ENCODE results near the gene UFD1.

The UFD1 gene

GRCh38 chr22:19448739-19449421 is 30.1 kb downstream of the UFD1 start:
- no peak for TF ChIP-seq SIN3A (IDR thresholded peaks at IDR 0.05; ENCODE audit: borderline replicate concordance, insufficient read depth, low read length)
- no peak for TF ChIP-seq REST (IDR thresholded peaks at IDR 0.05; ENCODE audit: insufficient read depth in 1 of 2, low read depth in 2 of 2, low read length in 2 of 2)
- TF ChIP-seq FOXP2 (optimal IDR thresholded peaks at IDR 0.05; ENCODE audit: borderline replicate concordance, extremely low read depth, extremely low read length, insufficient read depth): no peak
- TF ChIP-seq TAF1 (IDR thresholded peaks at IDR 0.05; ENCODE audit: borderline replicate concordance, insufficient read depth, low read length): no peak
- no peak for TF ChIP-seq POLR2AphosphoS5 (IDR thresholded peaks at IDR 0.05; ENCODE audit: low read depth, low read length)

- no peak for TF ChIP-seq SIN3A (IDR thresholded peaks at IDR 0.05; ENCODE audit: borderline replicate concordance, insufficient read depth, low read length)
- no peak for TF ChIP-seq TAF1 (IDR thresholded peaks at IDR 0.05; ENCODE audit: borderline replicate concordance, insufficient read depth, low read length)
- no peak for TF ChIP-seq REST (IDR thresholded peaks at IDR 0.05; ENCODE audit: insufficient read depth in 1 of 2, low read depth in 2 of 2, low read length in 2 of 2)
- TF ChIP-seq FOXP2 (optimal IDR thresholded peaks at IDR 0.05; ENCODE audit: borderline replicate concordance, extremely low read depth, extremely low read length, insufficient read depth): no peak
- no peak for TF ChIP-seq POLR2AphosphoS5 (IDR thresholded peaks at IDR 0.05; ENCODE audit: low read depth, low read length)
These were observed 30.9 kb downstream of the UFD1 start for GRCh38 chr22:19448076-19448607.

- no peak for TF ChIP-seq REST (IDR thresholded peaks at IDR 0.05; ENCODE audit: insufficient read depth in 1 of 2, low read depth in 2 of 2, low read length in 2 of 2)
- peak; percentile 12 for TF ChIP-seq FOXP2 (optimal IDR thresholded peaks at IDR 0.05; ENCODE audit: borderline replicate concordance, extremely low read depth, extremely low read length, insufficient read depth)
- peak; percentile 80 for TF ChIP-seq TAF1 (IDR thresholded peaks at IDR 0.05; ENCODE audit: borderline replicate concordance, insufficient read depth, low read length)
- TF ChIP-seq POLR2AphosphoS5 (IDR thresholded peaks at IDR 0.05; ENCODE audit: low read depth, low read length): peak; percentile 39; the same call in 1 of the 2 replicates
- TF ChIP-seq SIN3A (IDR thresholded peaks at IDR 0.05; ENCODE audit: borderline replicate concordance, insufficient read depth, low read length): no peak
These were observed 31.5 kb downstream of the UFD1 start, which contains the start of gene C22orf39 for GRCh38 chr22:19447330-19448075. Gene C22orf39 (minus strand): TSS chr22:19447711. CDS start chr22:19447688, 23 bp downstream.

- TF ChIP-seq REST (IDR thresholded peaks at IDR 0.05; ENCODE audit: insufficient read depth in 1 of 2, low read depth in 2 of 2, low read length in 2 of 2) (no peak), POLR2AphosphoS5 (IDR thresholded peaks at IDR 0.05; ENCODE audit: low read depth, low read length) (no peak), SIN3A (IDR thresholded peaks at IDR 0.05; ENCODE audit: borderline replicate concordance, insufficient read depth, low read length) (no peak), FOXP2 (optimal IDR thresholded peaks at IDR 0.05; ENCODE audit: borderline replicate concordance, extremely low read depth, extremely low read length, insufficient read depth) (no peak), TAF1 (IDR thresholded peaks at IDR 0.05; ENCODE audit: borderline replicate concordance, insufficient read depth, low read length) (no peak)
These were observed 32.2 kb downstream of the UFD1 start for GRCh38 chr22:19446603-19447329.
